WTC11 (cell line): Measurements from ENCODE around the gene TGM1. TPM values are rescaled to one million over a fixed set of nuclear protein-coding genes. Genes with fewer than 3 reads are reported as not detected.
A peak's percentile ranks its signal among the peaks of the same experiment; 100 is the strongest.

Source experiments
- ATAC-seq: fragments of 200-7000 bp; cut with Tn5 transposase; 2 replicates; pipeline ENCODE4 v1.10.0; 2021; ENCODE audit warnings: mild to moderate bottlenecking, moderate library complexity
- CTCF ChIA-PET: fragments of 300-600 bp; sonication (Branson Sonifier 250); formaldehyde crosslinking; loops from one replicate; lab custom pipeline; 2021; ENCODE audit warnings: antibody characterized with exemption; lab: Charles Lee
- POLR2A ChIA-PET: fragments of 350-600 bp; sonication (Branson Sonifier 250); formaldehyde crosslinking; loops from one replicate; lab custom pipeline; 2021; ENCODE audit warnings: antibody characterized with exemption; lab: Charles Lee
- DNase-seq: peaks from one replicate; pipeline ENCODE4 v3.0.0; 2021; ENCODE audit warnings: low spot score
- H3K27ac Mint-ChIP-seq: 2 replicates; pipeline ENCODE4 v1.8.0; 2021; ENCODE audit warnings: mixed read lengths
- H3K27me3 Mint-ChIP-seq: 2 replicates; pipeline ENCODE4 v1.8.0; 2021; ENCODE audit warnings: low read depth, mild to moderate bottlenecking, moderate library complexity, mixed read lengths
- H3K36me3 Mint-ChIP-seq: 2 replicates; pipeline ENCODE4 v1.8.0; 2021; ENCODE audit warnings: mixed read lengths
- H3K4me1 Mint-ChIP-seq: 2 replicates; pipeline ENCODE4 v1.8.0; 2022; ENCODE audit warnings: mixed read lengths
- H3K4me3 Mint-ChIP-seq: 2 replicates; pipeline ENCODE4 v1.8.0; 2021; ENCODE audit warnings: mild to moderate bottlenecking, moderate library complexity, mixed read lengths
- H3K9me3 Mint-ChIP-seq: 2 replicates; pipeline ENCODE4 v1.8.0; 2021; ENCODE audit warnings: mixed read lengths
- CBFB ChIP-seq: sonication (generic); formaldehyde crosslinking; IDR thresholded peaks from 2 replicates; pipeline ENCODE4 v1.8.1; 2022; ENCODE audit warnings: mild to moderate bottlenecking, low read depth, missing genetic modification reagents
- ETV6 ChIP-seq: sonication (generic); formaldehyde crosslinking; IDR thresholded peaks from 2 replicates; pipeline ENCODE4 v1.8.1; 2022; ENCODE audit warnings: mild to moderate bottlenecking, missing genetic modification reagents
- FOXP1 ChIP-seq: sonication (generic); formaldehyde crosslinking; IDR thresholded peaks from 2 replicates; pipeline ENCODE4 v1.8.0; 2022; ENCODE audit warnings: missing genetic modification reagents, mild to moderate bottlenecking, moderate library complexity, borderline replicate concordance
- GABPB1 ChIP-seq: sonication (generic); formaldehyde crosslinking; IDR thresholded peaks from 2 replicates; pipeline ENCODE4 v1.8.1; 2023; ENCODE audit warnings: mild to moderate bottlenecking, missing genetic modification reagents
- PRRX2 ChIP-seq: fragments of 250-450 bp; sonication (Bioruptor Pico); IDR thresholded peaks from 2 replicates; pipeline ENCODE4 v1.8.0; 2021; ENCODE audit warnings: mild to moderate bottlenecking
- SMAD3 ChIP-seq: sonication (generic); formaldehyde crosslinking; IDR thresholded peaks from 2 replicates; pipeline ENCODE4 v1.8.0; 2022; ENCODE audit warnings: missing genetic modification reagents, mild to moderate bottlenecking, borderline replicate concordance
- TEAD1 ChIP-seq: sonication (generic); formaldehyde crosslinking; IDR thresholded peaks from 2 replicates; pipeline ENCODE4 v1.8.0; 2022; ENCODE audit warnings: mild to moderate bottlenecking, missing genetic modification reagents
- TEAD4 ChIP-seq: sonication (generic); formaldehyde crosslinking; IDR thresholded peaks from 2 replicates; pipeline ENCODE4 v1.8.0; 2022; ENCODE audit warnings: mild to moderate bottlenecking, missing genetic modification reagents
- ZNF232 ChIP-seq: sonication (generic); formaldehyde crosslinking; IDR thresholded peaks from 2 replicates; pipeline ENCODE4 v1.8.0; 2022; ENCODE audit warnings: mild to moderate bottlenecking, missing genetic modification reagents
- ZNF416 ChIP-seq: fragments of 250-450 bp; sonication (Bioruptor Pico); IDR thresholded peaks from 2 replicates; pipeline ENCODE4 v1.9.0; 2021; ENCODE audit warnings: mild to moderate bottlenecking, inconsistent platforms
- total RNA-seq: library from RNA; stranded (reverse); gene quantifications from 3 replicates; pipeline ENCODE4 v1.2.3, GENCODE V29; 2021
- TF ChIP-seq, protein P1 (sequence below): sonication (generic); formaldehyde crosslinking; IDR thresholded peaks from 2 replicates; pipeline ENCODE4 v1.8.0; 2023; ENCODE audit warnings: mild to moderate bottlenecking, missing genetic modification reagents
- TF ChIP-seq, protein P2 (sequence below): sonication (generic); formaldehyde crosslinking; IDR thresholded peaks from 2 replicates; pipeline ENCODE4 v1.8.0; 2023; ENCODE audit warnings: missing genetic modification reagents, mild to moderate bottlenecking, borderline replicate concordance
- TF ChIP-seq, protein P3 (sequence below): sonication (generic); formaldehyde crosslinking; IDR thresholded peaks from 2 replicates; pipeline ENCODE4 v1.8.1; 2022; ENCODE audit warnings: low read depth, missing genetic modification reagents, borderline replicate concordance
- TF ChIP-seq, protein P4 (sequence below): fragments of 200-600 bp; IDR thresholded peaks from 2 replicates; pipeline ENCODE4 v1.8.0; 2022; ENCODE audit warnings: antibody characterized with exemption
- TF ChIP-seq, protein P5 (sequence below): sonication (generic); formaldehyde crosslinking; IDR thresholded peaks from 2 replicates; pipeline ENCODE4 v1.8.1; 2023; ENCODE audit warnings: mild to moderate bottlenecking, missing genetic modification reagents, moderate library complexity

The TGM1 gene
- total RNA-seq, 1 experiment from 2014 or later, result 5.2 TPM

DNA sequence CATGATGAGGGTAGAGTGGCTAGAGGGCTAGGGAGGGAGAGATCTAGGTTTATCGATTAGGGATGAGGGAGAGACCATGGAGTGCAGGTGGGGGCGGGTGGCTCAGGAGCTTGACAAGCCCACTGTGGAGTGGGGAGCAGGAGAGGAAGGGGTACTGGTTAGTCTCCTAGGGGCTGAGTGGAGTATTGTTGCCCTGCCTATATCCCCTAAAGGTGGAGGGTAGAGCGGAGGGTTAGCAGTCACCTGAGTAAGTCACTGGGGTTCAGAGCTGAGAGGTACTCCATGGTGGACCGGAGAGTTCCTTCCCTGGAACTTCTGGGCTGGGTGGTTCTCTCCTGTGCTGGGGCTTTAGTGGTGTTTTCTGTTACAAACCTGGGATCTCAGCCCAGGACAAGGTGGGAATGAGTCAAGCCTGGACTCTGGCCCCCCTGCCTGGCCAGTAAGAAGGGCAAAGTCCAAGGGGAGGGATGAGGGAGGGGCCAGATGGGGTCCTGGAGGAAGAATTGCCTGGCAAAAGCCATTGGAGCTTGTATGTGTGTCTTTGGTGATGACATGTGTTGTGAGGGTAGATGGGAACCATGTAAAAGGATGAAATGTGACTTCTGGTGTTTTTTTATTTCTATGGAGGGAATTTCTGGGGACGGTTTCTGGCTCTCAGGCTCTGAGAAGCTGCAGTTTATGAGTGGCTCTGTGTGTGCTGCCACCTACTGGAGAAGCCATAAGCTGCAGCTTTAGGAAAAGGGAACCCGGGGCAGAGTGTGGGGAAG lies 44.8 kb upstream of the TGM1 start, which contains the start of gene CIDEB:
TSS of gene CIDEB (minus strand) at position 403 of the 767 bp plus-strand sequence. CDS start at position 284, 119 bp downstream.
- Mint-ChIP-seq H3K36me3 (peaks cover 41% of the 10 kb centered on the region), H3K4me3 (no peak within 1 kb of the TSS), H3K9me3 (no peaks in the 10 kb centered on the region), H3K27ac (peak within 1 kb of the TSS; percentile 49), H3K4me1 (peaks cover 15% of the 10 kb centered on the region), H3K27me3 (peaks cover 14% of the 10 kb centered on the region)
- ChIA-PET CTCF (interaction anchor here (0.7 to 6.8 kb wide), 60 partner anchors 9 to 249 kb away, joined by 3 to 97 read pairs (median 4); partner anchors contain the start of genes ADCY4, CBLN3, CHMP4A and DCAF11), POLR2A (interaction anchor here (0.5 to 1.7 kb wide), 4 partner anchors 8 to 146 kb away, joined by 3 to 8 read pairs (median 6); partner anchors contain the start of genes DHRS1, NOP9 and TINF2)
- ATAC-seq (peak; percentile 56), DNase-seq (peak; percentile 77)
- no peak for TF ChIP-seq FOXP1
- no peak for TF ChIP-seq TEAD4 (CRISPR knock-in tag)
- TF ChIP-seq, protein P1, sequence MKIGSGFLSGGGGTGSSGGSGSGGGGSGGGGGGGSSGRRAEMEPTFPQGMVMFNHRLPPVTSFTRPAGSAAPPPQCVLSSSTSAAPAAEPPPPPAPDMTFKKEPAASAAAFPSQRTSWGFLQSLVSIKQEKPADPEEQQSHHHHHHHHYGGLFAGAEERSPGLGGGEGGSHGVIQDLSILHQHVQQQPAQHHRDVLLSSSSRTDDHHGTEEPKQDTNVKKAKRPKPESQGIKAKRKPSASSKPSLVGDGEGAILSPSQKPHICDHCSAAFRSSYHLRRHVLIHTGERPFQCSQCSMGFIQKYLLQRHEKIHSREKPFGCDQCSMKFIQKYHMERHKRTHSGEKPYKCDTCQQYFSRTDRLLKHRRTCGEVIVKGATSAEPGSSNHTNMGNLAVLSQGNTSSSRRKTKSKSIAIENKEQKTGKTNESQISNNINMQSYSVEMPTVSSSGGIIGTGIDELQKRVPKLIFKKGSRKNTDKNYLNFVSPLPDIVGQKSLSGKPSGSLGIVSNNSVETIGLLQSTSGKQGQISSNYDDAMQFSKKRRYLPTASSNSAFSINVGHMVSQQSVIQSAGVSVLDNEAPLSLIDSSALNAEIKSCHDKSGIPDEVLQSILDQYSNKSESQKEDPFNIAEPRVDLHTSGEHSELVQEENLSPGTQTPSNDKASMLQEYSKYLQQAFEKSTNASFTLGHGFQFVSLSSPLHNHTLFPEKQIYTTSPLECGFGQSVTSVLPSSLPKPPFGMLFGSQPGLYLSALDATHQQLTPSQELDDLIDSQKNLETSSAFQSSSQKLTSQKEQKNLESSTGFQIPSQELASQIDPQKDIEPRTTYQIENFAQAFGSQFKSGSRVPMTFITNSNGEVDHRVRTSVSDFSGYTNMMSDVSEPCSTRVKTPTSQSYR, result no peak
- TF ChIP-seq TEAD1 (CRISPR knock-in tag), result no peak
- no peak for TF ChIP-seq PRRX2 (CRISPR knock-in tag)
- no peak for TF ChIP-seq ZNF416 (CRISPR knock-in tag)
- TF ChIP-seq, protein P2, sequence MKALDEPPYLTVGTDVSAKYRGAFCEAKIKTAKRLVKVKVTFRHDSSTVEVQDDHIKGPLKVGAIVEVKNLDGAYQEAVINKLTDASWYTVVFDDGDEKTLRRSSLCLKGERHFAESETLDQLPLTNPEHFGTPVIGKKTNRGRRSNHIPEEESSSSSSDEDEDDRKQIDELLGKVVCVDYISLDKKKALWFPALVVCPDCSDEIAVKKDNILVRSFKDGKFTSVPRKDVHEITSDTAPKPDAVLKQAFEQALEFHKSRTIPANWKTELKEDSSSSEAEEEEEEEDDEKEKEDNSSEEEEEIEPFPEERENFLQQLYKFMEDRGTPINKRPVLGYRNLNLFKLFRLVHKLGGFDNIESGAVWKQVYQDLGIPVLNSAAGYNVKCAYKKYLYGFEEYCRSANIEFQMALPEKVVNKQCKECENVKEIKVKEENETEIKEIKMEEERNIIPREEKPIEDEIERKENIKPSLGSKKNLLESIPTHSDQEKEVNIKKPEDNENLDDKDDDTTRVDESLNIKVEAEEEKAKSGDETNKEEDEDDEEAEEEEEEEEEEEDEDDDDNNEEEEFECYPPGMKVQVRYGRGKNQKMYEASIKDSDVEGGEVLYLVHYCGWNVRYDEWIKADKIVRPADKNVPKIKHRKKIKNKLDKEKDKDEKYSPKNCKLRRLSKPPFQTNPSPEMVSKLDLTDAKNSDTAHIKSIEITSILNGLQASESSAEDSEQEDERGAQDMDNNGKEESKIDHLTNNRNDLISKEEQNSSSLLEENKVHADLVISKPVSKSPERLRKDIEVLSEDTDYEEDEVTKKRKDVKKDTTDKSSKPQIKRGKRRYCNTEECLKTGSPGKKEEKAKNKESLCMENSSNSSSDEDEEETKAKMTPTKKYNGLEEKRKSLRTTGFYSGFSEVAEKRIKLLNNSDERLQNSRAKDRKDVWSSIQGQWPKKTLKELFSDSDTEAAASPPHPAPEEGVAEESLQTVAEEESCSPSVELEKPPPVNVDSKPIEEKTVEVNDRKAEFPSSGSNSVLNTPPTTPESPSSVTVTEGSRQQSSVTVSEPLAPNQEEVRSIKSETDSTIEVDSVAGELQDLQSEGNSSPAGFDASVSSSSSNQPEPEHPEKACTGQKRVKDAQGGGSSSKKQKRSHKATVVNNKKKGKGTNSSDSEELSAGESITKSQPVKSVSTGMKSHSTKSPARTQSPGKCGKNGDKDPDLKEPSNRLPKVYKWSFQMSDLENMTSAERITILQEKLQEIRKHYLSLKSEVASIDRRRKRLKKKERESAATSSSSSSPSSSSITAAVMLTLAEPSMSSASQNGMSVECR (CRISPR knock-in tag), result no peak
- peak; percentile 84; the same call in 1 of the 2 replicates for TF ChIP-seq GABPB1 (CRISPR knock-in tag)
- no peak for TF ChIP-seq ETV6
- TF ChIP-seq ZNF232 (CRISPR knock-in tag), result no peak
- TF ChIP-seq, protein P3, sequence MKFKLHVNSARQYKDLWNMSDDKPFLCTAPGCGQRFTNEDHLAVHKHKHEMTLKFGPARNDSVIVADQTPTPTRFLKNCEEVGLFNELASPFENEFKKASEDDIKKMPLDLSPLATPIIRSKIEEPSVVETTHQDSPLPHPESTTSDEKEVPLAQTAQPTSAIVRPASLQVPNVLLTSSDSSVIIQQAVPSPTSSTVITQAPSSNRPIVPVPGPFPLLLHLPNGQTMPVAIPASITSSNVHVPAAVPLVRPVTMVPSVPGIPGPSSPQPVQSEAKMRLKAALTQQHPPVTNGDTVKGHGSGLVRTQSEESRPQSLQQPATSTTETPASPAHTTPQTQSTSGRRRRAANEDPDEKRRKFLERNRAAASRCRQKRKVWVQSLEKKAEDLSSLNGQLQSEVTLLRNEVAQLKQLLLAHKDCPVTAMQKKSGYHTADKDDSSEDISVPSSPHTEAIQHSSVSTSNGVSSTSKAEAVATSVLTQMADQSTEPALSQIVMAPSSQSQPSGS, result no peak
- TF ChIP-seq, protein P4, sequence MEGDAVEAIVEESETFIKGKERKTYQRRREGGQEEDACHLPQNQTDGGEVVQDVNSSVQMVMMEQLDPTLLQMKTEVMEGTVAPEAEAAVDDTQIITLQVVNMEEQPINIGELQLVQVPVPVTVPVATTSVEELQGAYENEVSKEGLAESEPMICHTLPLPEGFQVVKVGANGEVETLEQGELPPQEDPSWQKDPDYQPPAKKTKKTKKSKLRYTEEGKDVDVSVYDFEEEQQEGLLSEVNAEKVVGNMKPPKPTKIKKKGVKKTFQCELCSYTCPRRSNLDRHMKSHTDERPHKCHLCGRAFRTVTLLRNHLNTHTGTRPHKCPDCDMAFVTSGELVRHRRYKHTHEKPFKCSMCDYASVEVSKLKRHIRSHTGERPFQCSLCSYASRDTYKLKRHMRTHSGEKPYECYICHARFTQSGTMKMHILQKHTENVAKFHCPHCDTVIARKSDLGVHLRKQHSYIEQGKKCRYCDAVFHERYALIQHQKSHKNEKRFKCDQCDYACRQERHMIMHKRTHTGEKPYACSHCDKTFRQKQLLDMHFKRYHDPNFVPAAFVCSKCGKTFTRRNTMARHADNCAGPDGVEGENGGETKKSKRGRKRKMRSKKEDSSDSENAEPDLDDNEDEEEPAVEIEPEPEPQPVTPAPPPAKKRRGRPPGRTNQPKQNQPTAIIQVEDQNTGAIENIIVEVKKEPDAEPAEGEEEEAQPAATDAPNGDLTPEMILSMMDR, result peak; percentile 84
- no peak for TF ChIP-seq CBFB (CRISPR knock-in tag)
- no peak for TF ChIP-seq SMAD3 (CRISPR knock-in tag)
- TF ChIP-seq, protein P5, sequence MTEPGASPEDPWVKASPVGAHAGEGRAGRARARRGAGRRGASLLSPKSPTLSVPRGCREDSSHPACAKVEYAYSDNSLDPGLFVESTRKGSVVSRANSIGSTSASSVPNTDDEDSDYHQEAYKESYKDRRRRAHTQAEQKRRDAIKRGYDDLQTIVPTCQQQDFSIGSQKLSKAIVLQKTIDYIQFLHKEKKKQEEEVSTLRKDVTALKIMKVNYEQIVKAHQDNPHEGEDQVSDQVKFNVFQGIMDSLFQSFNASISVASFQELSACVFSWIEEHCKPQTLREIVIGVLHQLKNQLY, result no peak
